HepG2 (cell line): ENCODE results near the gene OGFR. TPM values are rescaled to one million over a fixed set of nuclear protein-coding genes. Genes with fewer than 3 reads are reported as not detected.
A peak's percentile ranks its signal among the peaks of the same experiment; 100 is the strongest.

ENCODE experiments used
- ASH2L ChIP-seq: fragments of 300-600, 200-600 bp; sonication (generic); IDR thresholded peaks from 2 replicates; pipeline ENCODE4 v1.7.0; 2017; ENCODE audit warnings: low read depth, mild to moderate bottlenecking, moderate library complexity, mixed read lengths, low read length; ENCODE audit not compliant: insufficient read length
- ATM ChIP-seq: fragments of 450-650 bp; IDR thresholded peaks from 2 replicates; pipeline ENCODE4 v1.7.1; 2017; ENCODE audit warnings: mild to moderate bottlenecking, borderline replicate concordance
- EEA1 ChIP-seq: sonication (generic); formaldehyde crosslinking; IDR thresholded peaks from 2 replicates; pipeline ENCODE4 v1.5.1; 2020; ENCODE audit warnings: mild to moderate bottlenecking, missing genetic modification reagents, borderline replicate concordance
- FOXJ3 ChIP-seq: sonication (generic); formaldehyde crosslinking; IDR thresholded peaks from 2 replicates; pipeline ENCODE4 v1.4.0; 2020; ENCODE audit warnings: missing genetic modification reagents, mild to moderate bottlenecking, borderline replicate concordance
- KDM2A ChIP-seq: sonication (generic); formaldehyde crosslinking; IDR thresholded peaks from 2 replicates; pipeline ENCODE4 v1.4.0; 2020; ENCODE audit warnings: low read depth, missing genetic modification reagents, borderline replicate concordance
- LCORL ChIP-seq, 2 experiments: fragments of 450-650 bp in 1 of 2; sonication (generic) in 1 of 2; formaldehyde crosslinking in 1 of 2; IDR thresholded peaks; 2 replicates each; pipeline versions ENCODE4 v1.5.0 to v1.6.1; 2017 to 2020; ENCODE audit warnings: antibody characterized with exemption in 1 of 2, missing genetic modification reagents in 1 of 2
- MAX ChIP-seq: IDR thresholded peaks from 2 replicates; pipeline ENCODE4 v1.6.1; 2012; ENCODE audit warnings: inconsistent platforms
- PHB2 ChIP-seq: fragments of 450-650 bp; IDR thresholded peaks from 2 replicates; pipeline ENCODE4 v1.6.1; 2018; ENCODE audit not compliant: partially characterized antibody
- RFX1 ChIP-seq: fragments of 450-650 bp; IDR thresholded peaks from 2 replicates; pipeline ENCODE4 v1.6.1; 2017
- SAFB2 ChIP-seq: sonication (generic); formaldehyde crosslinking; IDR thresholded peaks from 2 replicates; pipeline ENCODE4 v1.5.1; 2020; ENCODE audit warnings: missing genetic modification reagents, low read depth, mild to moderate bottlenecking, borderline replicate concordance
- SALL1 ChIP-seq: sonication (generic); formaldehyde crosslinking; IDR thresholded peaks from 2 replicates; pipeline ENCODE4 v1.8.0; 2022; ENCODE audit warnings: mild to moderate bottlenecking, missing genetic modification reagents
- ZBTB2 ChIP-seq: sonication (generic); formaldehyde crosslinking; IDR thresholded peaks from 2 replicates; pipeline ENCODE4 v1.8.0; 2022; ENCODE audit warnings: low read depth, missing genetic modification reagents
- ZBTB49 ChIP-seq: sonication (generic); formaldehyde crosslinking; IDR thresholded peaks from 2 replicates; pipeline ENCODE4 v1.4.0; 2020; ENCODE audit warnings: missing genetic modification reagents, borderline replicate concordance
- ZKSCAN8 ChIP-seq: IDR thresholded peaks from 2 replicates; pipeline ENCODE4 v1.6.1; 2016; ENCODE audit warnings: borderline replicate concordance, missing genetic modification reagents, missing compliant biosample characterization
- ZNF18 ChIP-seq: sonication (generic); formaldehyde crosslinking; IDR thresholded peaks from 2 replicates; pipeline ENCODE4 v1.8.0; 2022; ENCODE audit warnings: mild to moderate bottlenecking, missing genetic modification reagents; ENCODE audit not compliant: insufficient replicate concordance
- ZNF451 ChIP-seq: sonication (generic); formaldehyde crosslinking; IDR thresholded peaks from 2 replicates; pipeline ENCODE4 v1.5.0; 2020; ENCODE audit warnings: mild to moderate bottlenecking, missing genetic modification reagents
- ZNF530 ChIP-seq: sonication (generic); formaldehyde crosslinking; IDR thresholded peaks from 2 replicates; pipeline ENCODE4 v1.5.0; 2020; ENCODE audit warnings: low read depth, mild to moderate bottlenecking, missing genetic modification reagents
- ZNF629 ChIP-seq: sonication (generic); formaldehyde crosslinking; conservative IDR thresholded peaks from 2 replicates; pipeline ENCODE4 v1.5.0; 2020; ENCODE audit warnings: missing genetic modification reagents
- ZNF710 ChIP-seq: sonication (generic); formaldehyde crosslinking; IDR thresholded peaks from 2 replicates; pipeline ENCODE4 v1.5.0; 2020; ENCODE audit warnings: mild to moderate bottlenecking, missing genetic modification reagents, borderline replicate concordance
- ZNF772 ChIP-seq: sonication (generic); formaldehyde crosslinking; IDR thresholded peaks from 2 replicates; pipeline ENCODE4 v1.5.0; 2020; ENCODE audit warnings: mild to moderate bottlenecking, missing genetic modification reagents
- polyA plus RNA-seq, 8 experiments: library from polyadenylated mRNA; depleted of rRNA in 3 of 8; stranded (reverse) in 7 of 8; unstranded in 1 of 8; fragments of >200 nt; fragmentation: Illumina TruSeq in 4 of 8; extraction: Trizol in 4 of 8; gene quantifications; 2 replicates each; pipeline versions ENCODE4 v1.2.1 to v1.2.3, GENCODE V29; 2011 to 2016; ENCODE audit warnings: low read depth in 4 of 8, missing spikeins in 1 of 8, mixed read lengths in 1 of 8; ENCODE audit not compliant: insufficient read depth in 1 of 8
- total RNA-seq, 5 experiments: library from RNA; depleted of rRNA; stranded (reverse); fragments of >200 nt; fragmentation: Illumina TruSeq; extraction: Trizol; gene quantifications; 2 replicates each; pipeline ENCODE4 v1.2.3, GENCODE V29; 2016; ENCODE audit warnings: low read depth in 1 of 5

OGFR gene
- total and polyA plus RNA-seq, 2 of the 13 experiments (the other 11 are each of a cell fraction or from before 2014, with no cell fraction given), result 47.7 to 81.8 TPM

GRCh38 chr20:62815066-62815991, 10.7 kb downstream of the OGFR start (continued):
- no peak for TF ChIP-seq ZBTB49
- no peak for TF ChIP-seq ZBTB2 (CRISPR knock-in tag)
- TF ChIP-seq RFX1, result no peak
- TF ChIP-seq EEA1 (CRISPR knock-in tag), result no peak; the same call in 1 of the 2 replicates
- TF ChIP-seq ZNF18, result no peak
- no peak for TF ChIP-seq ZNF772 (CRISPR knock-in tag)
- no peak for TF ChIP-seq SAFB2 (CRISPR knock-in tag)
- TF ChIP-seq ZNF451 (CRISPR knock-in tag), result no peak
- TF ChIP-seq ZNF710 (CRISPR knock-in tag), result no peak
- TF ChIP-seq SALL1 (CRISPR knock-in tag), result peak; percentile 29; the same call in 1 of the 2 replicates
- peak; percentile 29; the same call in 1 of the 2 replicates for TF ChIP-seq ZKSCAN8 (CRISPR knock-in tag)
- no peak for TF ChIP-seq LCORL (IDR thresholded peaks at IDR 0.05)
- peak; percentile 40 for TF ChIP-seq LCORL (CRISPR knock-in tag; IDR thresholded peaks at IDR 0.05)
- TF ChIP-seq PHB2, result no peak
- peak; percentile 54; the same call in 1 of the 2 replicates for TF ChIP-seq MAX
- no peak; the same call in 1 of the 2 replicates for TF ChIP-seq ZNF530 (CRISPR knock-in tag)
- TF ChIP-seq ASH2L, result no peak
- TF ChIP-seq ZNF629 (CRISPR knock-in tag), result no peak
- TF ChIP-seq ATM, result no peak
- peak; percentile 62; the same call in 1 of the 2 replicates for TF ChIP-seq KDM2A (CRISPR knock-in tag)
- no peak for TF ChIP-seq FOXJ3 (CRISPR knock-in tag)
